CD4-positive, alpha-beta memory T cell (primary cell): ENCODE results near the gene HAL. TPM values are rescaled to one million over a fixed set of nuclear protein-coding genes. Genes with fewer than 3 reads are reported as not detected.

Experiments used
- CTCF ChIA-PET: fragments of 350-600 bp; sonication (Branson Sonifier 250); formaldehyde crosslinking; loops from one replicate; lab custom pipeline; 2021; ENCODE audit warnings: inconsistent platforms; ENCODE audit not compliant: partially characterized antibody; lab: Charles Lee
- POLR2A ChIA-PET: fragments of 350-600 bp; sonication (Branson Sonifier 250); formaldehyde crosslinking; loops from one replicate; lab custom pipeline; 2021; ENCODE audit not compliant: partially characterized antibody; lab: Charles Lee
- DNase-seq, 5 donors: peaks; one replicate each; pipeline versions ENCODE4 v3.0.0 to v3.0.0-alpha.2; 2020 to 2022; ENCODE audit warnings: mixed read lengths in 1 of 5
- H3K27ac ChIP-seq: one replicate; pipeline ENCODE4 v1.7.0; 2013; ENCODE audit warnings: low read depth, low read length
- H3K27me3 ChIP-seq: 2 replicates; pipeline ENCODE4 v1.7.0; 2013; ENCODE audit warnings: mild to moderate bottlenecking, low read length, moderate library complexity; ENCODE audit not compliant: insufficient read depth
- H3K36me3 ChIP-seq: 2 replicates; pipeline ENCODE4 v1.7.0; 2013; ENCODE audit warnings: mild to moderate bottlenecking, low read length, moderate library complexity; ENCODE audit not compliant: insufficient read depth
- H3K4me1 ChIP-seq: 2 replicates; pipeline ENCODE4 v1.7.0; 2013; ENCODE audit warnings: mild to moderate bottlenecking, low read length, moderate library complexity; ENCODE audit not compliant: insufficient read depth
- H3K4me3 ChIP-seq, 2 donors: one replicate each; pipeline ENCODE4 v1.7.0; 2013; ENCODE audit warnings: low read length in 2 of 2, mild to moderate bottlenecking in 1 of 2
- H3K9me3 ChIP-seq, 2 donors: one replicate each; pipeline ENCODE4 v1.7.0; 2013; ENCODE audit warnings: low read length in 2 of 2, control low read depth in 1 of 2; ENCODE audit not compliant: control insufficient read depth in 1 of 2
- H3K27ac Mint-ChIP-seq, 7 donors: one replicate each; pipeline ENCODE4 v1.8.0; 2020 to 2021; ENCODE audit warnings: mixed read lengths in 7 of 7, mild to moderate bottlenecking in 6 of 7, inconsistent platforms in 3 of 7, moderate library complexity in 3 of 7
- H3K27me3 Mint-ChIP-seq, 2 donors: one replicate each; pipeline ENCODE4 v1.8.0; 2020 to 2021; ENCODE audit warnings: mixed read lengths in 2 of 2
- H3K36me3 Mint-ChIP-seq, 2 donors: one replicate each; pipeline ENCODE4 v1.8.0; 2020 to 2021; ENCODE audit warnings: mixed read lengths in 2 of 2, inconsistent platforms in 1 of 2, mild to moderate bottlenecking in 1 of 2
- H3K4me1 Mint-ChIP-seq, 4 donors: one replicate each; pipeline ENCODE4 v1.8.0; 2020 to 2021; ENCODE audit warnings: mixed read lengths in 4 of 4, mild to moderate bottlenecking in 1 of 4
- H3K4me3 Mint-ChIP-seq, 8 donors: one replicate each; pipeline ENCODE4 v1.8.0; 2020 to 2021; ENCODE audit warnings: mixed read lengths in 8 of 8, mild to moderate bottlenecking in 7 of 8, moderate library complexity in 6 of 8, inconsistent platforms in 3 of 8
- H3K9me3 Mint-ChIP-seq, 8 donors: one replicate each; pipeline ENCODE4 v1.8.0; 2020 to 2021; ENCODE audit warnings: mixed read lengths in 8 of 8, mild to moderate bottlenecking in 5 of 8, inconsistent platforms in 3 of 8, moderate library complexity in 1 of 8
- intact Hi-C: fragments of 100-400 bp; cut with micrococcal nuclease; formaldehyde crosslinking; loops from one replicate; pipeline ENCODE4 v1.15.1; 2023
- polyA plus RNA-seq, 2 donors: library from polyadenylated mRNA; unstranded; fragments of 300-500 nt; fragmentation: Illumina TruSeq; gene quantifications; one replicate each; pipeline ENCODE4 v1.2.3, GENCODE V29; 2021
- total RNA-seq, 2 experiments: library from RNA; stranded (reverse); gene quantifications; one replicate each; pipeline ENCODE4 v1.2.3, GENCODE V29; 2021

Gene HAL
- total and polyA plus RNA-seq, 4 experiments from 2014 or later, result 1.7 to 2.0 TPM; not detected in 2

DNA sequence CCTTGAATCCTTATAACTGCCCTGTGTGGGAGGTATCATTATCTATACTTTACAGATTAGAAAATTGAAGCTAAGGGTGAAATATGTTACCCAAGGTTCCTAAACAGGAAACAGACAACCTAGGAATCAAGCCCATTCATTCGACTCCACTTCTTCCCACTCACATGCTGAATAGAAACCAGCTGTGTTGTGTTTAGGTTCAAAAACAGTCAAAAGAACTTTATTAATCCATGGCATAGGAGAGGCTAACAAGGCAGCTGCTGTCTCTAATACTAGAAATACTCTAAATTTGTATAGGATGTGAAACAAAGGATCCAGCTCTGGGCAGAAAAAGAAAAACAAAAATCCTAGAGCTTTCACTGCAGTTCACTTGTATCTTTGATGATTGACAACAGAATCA is 43.1 kb downstream of the HAL start:
- CTCF ChIA-PET, result interaction anchor here (1.1 to 3.1 kb wide), 4 partner anchors 8 to 46 kb away, joined by 3 to 9 read pairs (median 6); partner anchors contain the start of genes AMDHD1 and CCDC38
- H3K4me1 ChIP-seq, result no peaks in the 10 kb centered on the region
- Mint-ChIP-seq H3K4me1 (no peaks in the 10 kb centered on the region), H3K4me3 (no peak overlapping the region), H3K9me3 (peaks cover 0 to 4% (median 0%) of the 10 kb centered on the region in 8 donors), H3K27ac (no peak overlapping the region), H3K36me3 (peaks cover 0 to 8% of the 10 kb centered on the region in 2 donors), H3K27me3 (peaks cover 2 to 10% of the 10 kb centered on the region in 2 donors)
- no peaks in the 10 kb centered on the region for H3K27me3 ChIP-seq
- H3K9me3 ChIP-seq, result no peaks in the 10 kb centered on the region
- no peak overlapping the region for H3K27ac ChIP-seq
- H3K4me3 ChIP-seq, result no peak overlapping the region
- no peak for DNase-seq
- intact Hi-C loops, result no loop called here
- no peaks in the 10 kb centered on the region for H3K36me3 ChIP-seq
- POLR2A ChIA-PET, result interaction anchor here (2.4 kb wide), 1 partner anchor 10 kb away, joined by 7 read pairs; the partner anchor contains the start of genes AMDHD1 and CCDC38

- no peak overlapping the region for H3K27ac Mint-ChIP-seq
- peaks cover 0 to 4% (median 0%) of the 10 kb centered on the region in 8 donors for H3K9me3 Mint-ChIP-seq
- CTCF ChIA-PET, result interaction anchor here (2.0 to 3.1 kb wide), 2 partner anchors 34 to 47 kb away, joined by 5 to 9 read pairs; no protein-coding TSS in a partner anchor
- POLR2A ChIA-PET, result interaction anchor here (2.4 kb wide), 1 partner anchor 8 kb away, joined by 7 read pairs; the partner anchor contains the start of genes AMDHD1 and CCDC38
- no peaks in the 10 kb centered on the region for H3K9me3 ChIP-seq
- no peak overlapping the region for H3K4me3 ChIP-seq
- H3K36me3 Mint-ChIP-seq, result peaks cover 0 to 8% of the 10 kb centered on the region in 2 donors
- H3K27me3 Mint-ChIP-seq, result peaks cover 2 to 10% of the 10 kb centered on the region in 2 donors
- H3K4me1 ChIP-seq, result no peaks in the 10 kb centered on the region
- no peaks in the 10 kb centered on the region for H3K27me3 ChIP-seq
- no peak for DNase-seq
- intact Hi-C loops, result no loop called here
- H3K4me1 Mint-ChIP-seq, result no peaks in the 10 kb centered on the region
- H3K36me3 ChIP-seq, result no peaks in the 10 kb centered on the region
- H3K27ac ChIP-seq, result no peak overlapping the region
- no peak overlapping the region for H3K4me3 Mint-ChIP-seq
Measured at GRCh38 chr12:95951515-95951914, 44.6 kb downstream of the HAL start.

- Mint-ChIP-seq H3K36me3 (peaks cover 0 to 8% of the 10 kb centered on the region in 2 donors), H3K27me3 (peaks cover 2 to 10% of the 10 kb centered on the region in 2 donors), H3K27ac (no peak overlapping the region), H3K4me1 (no peaks in the 10 kb centered on the region), H3K4me3 (no peak overlapping the region), H3K9me3 (peaks cover 0 to 4% (median 0%) of the 10 kb centered on the region in 8 donors)
- ChIA-PET CTCF (interaction anchor here (2.0 kb wide), 1 partner anchor 49 kb away, joined by 7 read pairs; no protein-coding TSS in a partner anchor), POLR2A (interaction anchor here (0.7 kb wide), 1 partner anchor 81 kb away, joined by 4 read pairs; no protein-coding TSS in a partner anchor)
- H3K36me3 ChIP-seq, result no peaks in the 10 kb centered on the region
- no peaks in the 10 kb centered on the region for H3K4me1 ChIP-seq
- H3K27me3 ChIP-seq, result no peaks in the 10 kb centered on the region
- intact Hi-C loops, result no loop called here
- H3K4me3 ChIP-seq, result no peak overlapping the region
- no peaks in the 10 kb centered on the region for H3K9me3 ChIP-seq
- DNase-seq, result no peak
- no peak overlapping the region for H3K27ac ChIP-seq
Measured at GRCh38 chr12:95949477-95950206, 46.5 kb downstream of the HAL start.

DNA sequence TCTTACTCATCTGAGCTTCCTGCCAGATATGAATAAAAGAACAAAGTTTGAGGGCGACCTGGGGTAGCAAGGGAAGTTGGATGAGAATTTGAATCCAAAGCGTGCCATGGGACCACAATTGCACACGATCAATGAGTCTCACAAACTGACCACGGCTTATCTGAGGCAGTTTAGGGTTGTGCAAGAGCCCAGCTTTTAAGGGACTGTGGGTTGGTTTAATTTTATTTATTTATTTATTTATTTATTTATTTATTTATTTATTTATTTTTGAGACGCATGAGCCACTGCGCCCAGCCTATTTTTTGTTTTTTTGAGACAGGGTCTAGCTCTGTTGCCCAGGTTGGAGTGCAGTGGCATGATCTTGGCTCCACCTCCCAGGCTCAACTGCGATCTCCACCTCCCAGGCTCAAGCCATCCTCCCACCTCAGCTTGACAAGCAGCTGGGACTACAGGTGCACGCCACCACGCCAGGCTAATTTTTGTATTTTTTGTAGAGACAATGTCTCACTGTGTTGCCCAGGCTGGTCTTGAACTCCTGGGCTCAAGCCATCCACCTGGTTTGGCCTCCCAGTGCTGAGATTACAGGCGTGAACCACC is 51.9 kb downstream of the HAL start:
- Histone ChIP-seq H3K4me3 (no peak overlapping the region), H3K27me3 (no peaks in the 10 kb centered on the region), H3K27ac (no peak overlapping the region), H3K4me1 (peaks cover 12% of the 10 kb centered on the region), H3K9me3 (no peaks in the 10 kb centered on the region), H3K36me3 (no peaks in the 10 kb centered on the region)
- DNase-seq, result no peak
- H3K9me3 Mint-ChIP-seq, result no peaks in the 10 kb centered on the region
- H3K27ac Mint-ChIP-seq, result peak overlapping the region in 1 of 7 donors; percentile 72
- intact Hi-C loops, result no loop called here
- peaks cover 5 to 12% (median 7%) of the 10 kb centered on the region in 4 donors for H3K4me1 Mint-ChIP-seq
- ChIA-PET POLR2A (interaction anchor here (1.3 to 3.4 kb wide), 4 partner anchors 11 to 470 kb away, joined by 3 to 21 read pairs (median 16); partner anchors contain the start of genes LTA4H and METAP2), CTCF (interaction anchor here (0.9 to 4.4 kb wide), 8 partner anchors 9 to 84 kb away, joined by 3 to 34 read pairs (median 4); no protein-coding TSS in a partner anchor)
- H3K36me3 Mint-ChIP-seq, result peaks cover 0 to 5% of the 10 kb centered on the region in 2 donors
- H3K4me3 Mint-ChIP-seq, result peak overlapping the region; percentile 85 to 96 (median 94)
- no peaks in the 10 kb centered on the region for H3K27me3 Mint-ChIP-seq

DNA sequence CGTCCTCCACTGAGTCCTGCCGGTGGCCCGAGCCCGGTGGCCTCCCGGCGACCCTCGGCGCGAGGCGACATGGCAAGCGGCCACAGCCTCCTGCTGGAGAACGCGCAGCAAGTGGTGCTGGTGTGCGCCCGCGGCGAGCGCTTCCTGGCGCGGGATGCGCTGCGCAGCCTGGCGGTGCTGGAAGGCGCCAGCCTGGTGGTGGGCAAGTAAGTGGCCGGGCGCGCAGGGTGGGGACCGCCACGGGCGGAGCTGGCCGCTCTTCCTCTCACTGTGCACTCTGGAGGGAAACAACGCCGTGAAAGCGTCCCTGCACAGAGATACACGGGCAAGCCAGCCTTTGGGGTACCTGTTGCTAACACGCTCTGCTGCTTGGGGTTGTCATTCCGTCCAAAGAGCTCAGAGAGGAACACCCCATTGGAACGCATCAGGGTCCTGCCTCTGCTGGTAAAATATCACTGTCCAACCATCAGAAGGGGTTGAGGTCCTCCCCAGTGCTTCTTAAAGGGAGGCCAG is 52.8 kb downstream of the HAL start, which contains the start of gene AMDHD1:
Gene AMDHD1, plus strand, starts transcription at position 2 of the 513 bp plus-strand sequence. Its CDS starts 68 bp downstream, at position 70.
- peak within 1 kb of the TSS; percentile 70 for H3K27ac ChIP-seq
- no peaks in the 10 kb centered on the region for H3K27me3 Mint-ChIP-seq
- peak within 1 kb of the TSS; percentile 86 to 97 (median 93) for H3K27ac Mint-ChIP-seq
- ChIA-PET POLR2A (interaction anchor here (0.7 to 3.4 kb wide), 11 partner anchors 9 to 963 kb away, joined by 3 to 21 read pairs (median 6); partner anchors contain the start of genes CDK17, LTA4H, METAP2 and NEDD1), CTCF (interaction anchor here (0.9 to 4.4 kb wide), 9 partner anchors 9 to 84 kb away, joined by 3 to 34 read pairs (median 5); partner anchors contain the start of gene HAL)
- DNase-seq, result peak; percentile 58 to 70 (median 64)
- no peaks in the 10 kb centered on the region for H3K27me3 ChIP-seq
- H3K4me3 Mint-ChIP-seq, result peak within 1 kb of the TSS; percentile 92 to 97 (median 95)
- intact Hi-C loops, result loop anchor here (1.0 to 2.0 kb wide), 5 partner anchors 25 to 963 kb away; partner anchors contain the start of genes FGD6, LTA4H, NEDD1 and SNRPF
- peaks cover 12% of the 10 kb centered on the region for H3K4me1 ChIP-seq
- H3K4me1 Mint-ChIP-seq, result peaks cover 5 to 12% (median 7%) of the 10 kb centered on the region in 4 donors
- H3K36me3 ChIP-seq, result no peaks in the 10 kb centered on the region
- peak within 1 kb of the TSS; percentile 69 to 92 for H3K4me3 ChIP-seq
- no peaks in the 10 kb centered on the region for H3K9me3 ChIP-seq
- peaks cover 0 to 5% of the 10 kb centered on the region in 2 donors for H3K36me3 Mint-ChIP-seq
- no peaks in the 10 kb centered on the region for H3K9me3 Mint-ChIP-seq

DNA sequence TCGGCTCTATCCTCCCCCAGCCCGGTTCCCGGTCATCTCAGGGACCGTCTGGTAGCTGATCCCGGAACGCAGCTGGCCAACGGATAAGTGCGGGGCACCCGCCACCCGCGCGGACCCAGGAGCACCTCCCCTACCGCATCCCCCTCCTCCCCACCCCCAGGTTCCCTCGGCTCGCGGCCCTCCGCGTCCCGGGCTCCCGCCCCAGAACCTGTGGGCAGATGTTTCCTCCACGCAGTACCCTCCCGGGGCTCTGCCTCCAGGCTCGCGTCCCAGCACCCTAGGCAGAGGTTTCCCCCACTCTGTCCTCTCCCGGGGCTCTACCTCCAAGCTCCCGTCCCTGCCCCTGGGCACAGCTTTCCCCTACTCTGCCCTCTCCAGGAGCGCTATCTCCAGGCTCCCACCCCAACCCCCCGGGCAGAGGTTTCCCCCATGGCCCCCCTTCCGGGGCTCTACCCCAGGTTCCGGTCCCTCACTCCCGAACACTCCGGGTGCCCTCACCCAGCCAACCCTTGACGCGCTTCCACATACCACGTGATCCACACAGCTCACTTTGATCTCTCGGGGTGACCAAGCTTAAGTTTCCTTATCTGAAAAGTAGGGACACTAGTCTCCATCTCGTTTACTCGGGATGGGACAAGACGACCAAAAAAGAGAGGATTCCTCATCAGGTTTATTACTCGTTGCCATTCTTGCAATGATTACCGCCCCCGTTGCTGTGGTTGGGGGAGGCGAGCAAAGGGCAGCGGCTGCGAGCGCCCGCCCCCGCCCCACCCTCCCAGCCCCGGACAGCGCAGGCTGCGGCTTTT is 53.4 kb downstream of the HAL start, which contains the start of gene CCDC38:
Gene CCDC38, minus strand, starts transcription at position 91 of the 806 bp plus-strand sequence. CDS start 6,105 bp downstream, outside the sequence.
- peak within 1 kb of the TSS; percentile 70 for H3K27ac ChIP-seq
- H3K4me3 ChIP-seq, result peak within 1 kb of the TSS; percentile 69 to 92
- H3K4me1 ChIP-seq, result peaks cover 12% of the 10 kb centered on the region
- DNase-seq, result peak; percentile 79 to 87 (median 84)
- ChIA-PET CTCF (interaction anchor here (0.8 to 4.4 kb wide), 10 partner anchors 10 to 93 kb away, joined by 3 to 34 read pairs (median 6); partner anchors contain the start of genes HAL and LTA4H), POLR2A (interaction anchor here (0.7 to 3.4 kb wide), 15 partner anchors 9 to 964 kb away, joined by 3 to 21 read pairs (median 5); partner anchors contain the start of genes CDK17, LTA4H, METAP2 and NEDD1)
- Mint-ChIP-seq H3K4me1 (peaks cover 5 to 12% (median 7%) of the 10 kb centered on the region in 4 donors), H3K36me3 (peaks cover 0 to 5% of the 10 kb centered on the region in 2 donors), H3K27me3 (no peaks in the 10 kb centered on the region), H3K9me3 (no peaks in the 10 kb centered on the region), H3K27ac (peak within 1 kb of the TSS; percentile 86 to 97 (median 93)), H3K4me3 (peak within 1 kb of the TSS; percentile 92 to 97 (median 95))
- intact Hi-C loops, result loop anchor here (1.0 to 2.0 kb wide), 5 partner anchors 24 to 964 kb away; partner anchors contain the start of genes FGD6, LTA4H, NEDD1 and SNRPF
- no peaks in the 10 kb centered on the region for H3K27me3 ChIP-seq
- no peaks in the 10 kb centered on the region for H3K9me3 ChIP-seq
- no peaks in the 10 kb centered on the region for H3K36me3 ChIP-seq
